C4-2B (cell line): ENCODE results near the gene GPR62.
A peak's percentile ranks its signal among the peaks of the same experiment; 100 is the strongest.

ENCODE experiments used
- H3K27ac ChIP-seq: fragments of 450-650 bp; 2 replicates; pipeline ENCODE4 v1.5.1; 2017
- CTCF ChIP-seq: fragments of 450-650 bp; conservative IDR thresholded peaks from 2 replicates; pipeline ENCODE4 v1.5.1; 2017; ENCODE audit warnings: mild to moderate bottlenecking
- ZFX ChIP-seq: fragments of 450-650 bp; IDR thresholded peaks from 2 replicates; pipeline ENCODE4 v1.6.1; 2017

GPR62 gene

DNA sequence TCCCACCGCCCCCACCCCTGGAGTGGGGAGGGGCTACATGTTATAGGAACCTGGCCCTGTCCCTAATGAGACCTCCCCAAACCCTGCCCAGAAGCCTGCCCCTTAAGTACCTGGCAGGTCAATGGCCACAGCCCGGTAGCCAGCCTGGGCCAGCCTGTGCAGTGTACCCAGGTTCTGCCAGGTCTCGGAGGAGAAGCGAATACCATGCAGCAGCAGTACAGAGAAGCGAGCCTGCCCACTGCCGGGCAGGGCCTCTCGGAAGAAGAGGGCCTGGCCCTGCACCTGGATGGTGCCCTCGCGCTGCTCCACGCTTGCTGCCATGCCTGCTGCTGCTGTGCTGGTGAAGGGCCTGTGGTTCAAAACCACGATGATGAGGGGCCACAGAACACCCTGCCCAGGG, 16.2 kb downstream of the GPR62 start:
- H3K27ac ChIP-seq, result peak overlapping the region; percentile 4; the same call in 1 of the 2 replicates
- TF ChIP-seq ZFX (no peak), CTCF (no peak)

DNA sequence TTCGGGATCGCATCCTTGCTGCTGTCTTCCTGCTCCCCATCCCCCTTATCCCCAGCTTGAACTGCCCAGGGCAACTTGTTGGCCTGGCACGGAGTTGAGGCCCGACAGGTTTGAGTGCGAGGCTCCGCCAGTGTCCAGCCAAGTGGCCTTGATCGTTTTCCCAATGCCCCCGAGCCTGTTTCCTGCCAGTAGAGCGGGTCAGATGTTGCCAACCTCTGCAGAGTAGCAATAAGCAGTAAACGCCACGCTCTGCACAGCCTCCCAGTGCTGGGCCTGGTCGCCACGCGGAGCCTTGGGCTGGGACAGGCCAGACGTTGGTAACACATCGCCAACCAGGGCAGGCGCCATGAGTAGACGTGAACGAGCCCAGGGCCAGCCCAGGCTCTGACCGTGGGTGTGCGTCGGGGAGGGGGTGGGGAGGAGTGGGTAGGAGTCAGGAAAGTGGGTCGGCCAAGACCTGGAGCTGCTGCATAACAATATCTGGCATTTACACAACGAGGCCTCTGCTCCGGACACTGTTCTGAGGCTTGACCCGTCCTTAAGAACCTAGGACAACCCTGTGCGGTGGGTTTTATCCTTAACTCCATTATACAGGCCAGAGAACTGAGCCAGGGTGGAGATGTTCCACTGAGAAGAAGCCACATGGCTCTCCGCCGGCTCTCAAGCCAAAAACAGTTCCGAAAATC, 19.2 kb downstream of the GPR62 start:
- H3K27ac ChIP-seq, result peak overlapping the region; percentile 95
- TF ChIP-seq CTCF (peak; percentile 59), ZFX (peak; percentile 55)

- peak within 1 kb of the TSS; percentile 95 for H3K27ac ChIP-seq
- peak; percentile 21; the same call in 1 of the 2 replicates for TF ChIP-seq ZFX
- TF ChIP-seq CTCF, result no peak
These were observed 20.0 kb downstream of the GPR62 start, which contains the start of gene ABHD14A for GRCh38 chr3:51974963-51975851. Gene ABHD14A (plus strand): TSS chr3:51975064. CDS start chr3:51975136, 72 bp downstream.

DNA sequence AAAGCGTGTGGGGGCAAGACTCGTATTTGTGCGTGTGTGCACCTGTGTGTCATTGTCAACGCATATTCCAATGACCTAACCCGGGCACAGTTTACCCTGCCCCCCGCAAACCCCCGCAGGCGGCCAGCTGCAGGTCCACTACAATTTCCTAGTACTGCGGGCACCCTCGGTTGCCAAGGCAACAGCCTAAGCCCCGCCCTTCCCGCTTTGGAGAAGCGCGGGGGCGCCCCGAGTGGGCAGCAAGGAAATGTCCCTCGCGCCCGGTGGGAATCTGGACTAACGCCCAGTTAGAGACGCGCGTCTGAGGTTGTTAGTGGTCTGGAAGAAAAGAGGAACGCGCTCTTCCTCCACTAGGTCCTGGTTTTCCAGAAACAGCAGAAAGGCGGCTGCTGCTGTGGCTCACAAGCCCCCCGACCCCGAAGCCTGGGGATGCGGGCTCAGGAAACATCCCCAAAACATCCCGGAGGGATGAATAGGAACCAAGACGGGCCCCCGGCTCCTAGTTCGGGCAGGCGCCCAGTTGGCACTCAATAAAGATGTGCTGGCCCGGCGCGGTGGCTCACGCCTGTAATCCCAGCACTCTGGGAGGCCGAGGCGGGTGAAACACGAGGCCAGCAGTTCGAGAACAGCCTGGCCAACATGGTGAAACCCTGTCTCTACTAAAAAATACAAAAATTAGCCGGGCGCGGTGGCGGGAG, 20.8 kb downstream of the GPR62 start:
- TF ChIP-seq CTCF, result no peak
- TF ChIP-seq ZFX, result no peak
- H3K27ac ChIP-seq, result peak overlapping the region; percentile 95

GRCh38 chr3:51977446-51978142, 22.4 kb downstream of the GPR62 start:
- no peak overlapping the region for H3K27ac ChIP-seq
- no peak for TF ChIP-seq CTCF
- TF ChIP-seq ZFX, result no peak

GRCh38 chr3:51978143-51978502, 22.9 kb downstream of the GPR62 start:
- TF ChIP-seq ZFX (no peak), CTCF (no peak)
- H3K27ac ChIP-seq, result no peak overlapping the region
